PFSK-1 (cell line): ENCODE data around the gene DNAH7.

Source experiments
- TAF1 ChIP-seq: IDR thresholded peaks from 2 replicates; pipeline ENCODE4 v1.6.1; 2012; ENCODE audit warnings: low read length, control low read depth, borderline replicate concordance; ENCODE audit not compliant: insufficient read depth
- TF ChIP-seq, protein P1 (sequence below), 2 experiments: IDR thresholded peaks; 2 replicates each; pipeline versions ENCODE4 v1.6.1 to v1.8.0; 2011 to 2012; ENCODE audit warnings: low read depth in 2 of 2, low read length in 2 of 2, control low read depth in 1 of 2, inconsistent platforms in 1 of 2, mild to moderate bottlenecking in 1 of 2, moderate library complexity in 1 of 2; ENCODE audit not compliant: insufficient read depth in 1 of 2

- TF ChIP-seq TAF1: no peak
- TF ChIP-seq, protein P1, sequence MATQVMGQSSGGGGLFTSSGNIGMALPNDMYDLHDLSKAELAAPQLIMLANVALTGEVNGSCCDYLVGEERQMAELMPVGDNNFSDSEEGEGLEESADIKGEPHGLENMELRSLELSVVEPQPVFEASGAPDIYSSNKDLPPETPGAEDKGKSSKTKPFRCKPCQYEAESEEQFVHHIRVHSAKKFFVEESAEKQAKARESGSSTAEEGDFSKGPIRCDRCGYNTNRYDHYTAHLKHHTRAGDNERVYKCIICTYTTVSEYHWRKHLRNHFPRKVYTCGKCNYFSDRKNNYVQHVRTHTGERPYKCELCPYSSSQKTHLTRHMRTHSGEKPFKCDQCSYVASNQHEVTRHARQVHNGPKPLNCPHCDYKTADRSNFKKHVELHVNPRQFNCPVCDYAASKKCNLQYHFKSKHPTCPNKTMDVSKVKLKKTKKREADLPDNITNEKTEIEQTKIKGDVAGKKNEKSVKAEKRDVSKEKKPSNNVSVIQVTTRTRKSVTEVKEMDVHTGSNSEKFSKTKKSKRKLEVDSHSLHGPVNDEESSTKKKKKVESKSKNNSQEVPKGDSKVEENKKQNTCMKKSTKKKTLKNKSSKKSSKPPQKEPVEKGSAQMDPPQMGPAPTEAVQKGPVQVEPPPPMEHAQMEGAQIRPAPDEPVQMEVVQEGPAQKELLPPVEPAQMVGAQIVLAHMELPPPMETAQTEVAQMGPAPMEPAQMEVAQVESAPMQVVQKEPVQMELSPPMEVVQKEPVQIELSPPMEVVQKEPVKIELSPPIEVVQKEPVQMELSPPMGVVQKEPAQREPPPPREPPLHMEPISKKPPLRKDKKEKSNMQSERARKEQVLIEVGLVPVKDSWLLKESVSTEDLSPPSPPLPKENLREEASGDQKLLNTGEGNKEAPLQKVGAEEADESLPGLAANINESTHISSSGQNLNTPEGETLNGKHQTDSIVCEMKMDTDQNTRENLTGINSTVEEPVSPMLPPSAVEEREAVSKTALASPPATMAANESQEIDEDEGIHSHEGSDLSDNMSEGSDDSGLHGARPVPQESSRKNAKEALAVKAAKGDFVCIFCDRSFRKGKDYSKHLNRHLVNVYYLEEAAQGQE (IDR thresholded peaks at IDR 0.05; ENCODE audit: insufficient read depth in 1 of 2, low read depth in 2 of 2, low read length in 2 of 2): no peak
Measured at GRCh38 chr2:195848119-195848899, 220.3 kb downstream of the DNAH7 start.
